GM19468 (cell line): ENCODE results near the gene CLEC11A.
"Not testable (repeated sequence)": the region's sequence is repeated elsewhere in the genome, so short reads cannot be mapped to it uniquely, and the experiment has no call there.

Experiments
- ATAC-seq: cut with Tn5 transposase; IDR thresholded peaks from one replicate; pipeline ENCODE4 v1.9.1; 2021; ENCODE audit warnings: mild to moderate bottlenecking, moderate library complexity, moderate number of reproducible peaks; ENCODE audit not compliant: unreplicated experiment; ENCODE audit errors: extremely low read depth

The CLEC11A gene

GRCh38 chr19:50750010-50750409 lies 26.8 kb downstream of the CLEC11A start:
- no peak for ATAC-seq

GRCh38 chr19:50753879-50754278 lies 30.7 kb downstream of the CLEC11A start:
- ATAC-seq = no peak

- ATAC-seq = not testable (repeated sequence)
Observed at GRCh38 chr19:50756244-50756643, 33.1 kb downstream of the CLEC11A start.

- not testable (repeated sequence) for ATAC-seq
Observed at GRCh38 chr19:50757624-50758023, 34.5 kb downstream of the CLEC11A start.

GRCh38 chr19:50759076-50759475 lies 35.9 kb downstream of the CLEC11A start:
- not testable (repeated sequence) for ATAC-seq

- no peak for ATAC-seq
Observed at GRCh38 chr19:50759886-50760285, 36.7 kb downstream of the CLEC11A start.

- ATAC-seq = not testable (repeated sequence)
Observed at GRCh38 chr19:50761501-50761900, 38.3 kb downstream of the CLEC11A start.

GRCh38 chr19:50763521-50763920 lies 40.4 kb downstream of the CLEC11A start:
- ATAC-seq = not testable (repeated sequence)

GRCh38 chr19:50764409-50764808 lies 41.2 kb downstream of the CLEC11A start:
- no peak for ATAC-seq

GRCh38 chr19:50766746-50767145 lies 43.6 kb downstream of the CLEC11A start:
- ATAC-seq = not testable (repeated sequence)

GRCh38 chr19:50767263-50767662 lies 44.1 kb downstream of the CLEC11A start:
- ATAC-seq = not testable (repeated sequence)

GRCh38 chr19:50768277-50768676 lies 45.1 kb downstream of the CLEC11A start:
- no peak for ATAC-seq

GRCh38 chr19:50770164-50770563 lies 47.0 kb downstream of the CLEC11A start, which contains the start of gene GPR32:
GPR32 (plus strand) TSS chr19:50770464; CDS start chr19:50770601, 137 bp downstream.
- not testable (repeated sequence) for ATAC-seq

GRCh38 chr19:50770888-50771287 lies 47.7 kb downstream of the CLEC11A start:
- ATAC-seq = no peak

GRCh38 chr19:50772476-50772875 lies 49.3 kb downstream of the CLEC11A start:
- no peak for ATAC-seq

- ATAC-seq = not testable (repeated sequence)
Observed at GRCh38 chr19:50772912-50773311, 49.7 kb downstream of the CLEC11A start.

- ATAC-seq = not testable (repeated sequence)
Observed at GRCh38 chr19:50773454-50773853, 50.3 kb downstream of the CLEC11A start.
